ENCODE measurements around the gene ZBTB46.

- no peak for TF ChIP-seq CREM (CRISPR knock-in tag; IDR thresholded peaks at IDR 0.05)
- TF ChIP-seq GTF2I (CRISPR knock-in tag; conservative IDR thresholded peaks at IDR 0.05) = no peak
- no peak for TF ChIP-seq CTCF (IDR thresholded peaks at IDR 0.05)
- TF ChIP-seq PREB (CRISPR knock-in tag; IDR thresholded peaks at IDR 0.05; ENCODE audit: borderline replicate concordance) = no peak
- TF ChIP-seq ATF3 (CRISPR knock-in tag; conservative IDR thresholded peaks at IDR 0.05) = no peak
- TF ChIP-seq TEAD4 (CRISPR knock-in tag; IDR thresholded peaks at IDR 0.05) = no peak
- TF ChIP-seq MYBL2 (CRISPR knock-in tag; IDR thresholded peaks at IDR 0.05) = no peak
- TF ChIP-seq MAX (CRISPR knock-in tag; IDR thresholded peaks at IDR 0.05) = no peak
- no peak for TF ChIP-seq MXD4 (CRISPR knock-in tag; IDR thresholded peaks at IDR 0.05; ENCODE audit: borderline replicate concordance)
- TF ChIP-seq ZNF232 (CRISPR knock-in tag; IDR thresholded peaks at IDR 0.05) = no peak
- no peak for TF ChIP-seq FOXP1 (CRISPR knock-in tag; IDR thresholded peaks at IDR 0.05; ENCODE audit: borderline replicate concordance)
- TF ChIP-seq SP1 (CRISPR knock-in tag; conservative IDR thresholded peaks at IDR 0.05) = no peak
- TF ChIP-seq, protein P1, sequence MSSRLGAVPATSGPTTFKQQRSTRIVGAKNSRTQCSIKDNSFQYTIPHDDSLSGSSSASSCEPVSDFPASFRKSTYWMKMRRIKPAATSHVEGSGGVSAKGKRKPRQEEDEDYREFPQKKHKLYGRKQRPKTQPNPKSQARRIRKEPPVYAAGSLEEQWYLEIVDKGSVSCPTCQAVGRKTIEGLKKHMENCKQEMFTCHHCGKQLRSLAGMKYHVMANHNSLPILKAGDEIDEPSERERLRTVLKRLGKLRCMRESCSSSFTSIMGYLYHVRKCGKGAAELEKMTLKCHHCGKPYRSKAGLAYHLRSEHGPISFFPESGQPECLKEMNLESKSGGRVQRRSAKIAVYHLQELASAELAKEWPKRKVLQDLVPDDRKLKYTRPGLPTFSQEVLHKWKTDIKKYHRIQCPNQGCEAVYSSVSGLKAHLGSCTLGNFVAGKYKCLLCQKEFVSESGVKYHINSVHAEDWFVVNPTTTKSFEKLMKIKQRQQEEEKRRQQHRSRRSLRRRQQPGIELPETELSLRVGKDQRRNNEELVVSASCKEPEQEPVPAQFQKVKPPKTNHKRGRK (CRISPR knock-in tag; IDR thresholded peaks at IDR 0.05; ENCODE audit: borderline replicate concordance) = no peak
Measured at GRCh38 chr20:63808145-63808724, 22.8 kb downstream of the ZBTB46 start.
